ENCODE data around the gene MAOA.
"Not testable (repeated sequence)": the region's sequence is repeated elsewhere in the genome, so short reads cannot be mapped to it uniquely, and the experiment has no call there.

Gene MAOA

DNA sequence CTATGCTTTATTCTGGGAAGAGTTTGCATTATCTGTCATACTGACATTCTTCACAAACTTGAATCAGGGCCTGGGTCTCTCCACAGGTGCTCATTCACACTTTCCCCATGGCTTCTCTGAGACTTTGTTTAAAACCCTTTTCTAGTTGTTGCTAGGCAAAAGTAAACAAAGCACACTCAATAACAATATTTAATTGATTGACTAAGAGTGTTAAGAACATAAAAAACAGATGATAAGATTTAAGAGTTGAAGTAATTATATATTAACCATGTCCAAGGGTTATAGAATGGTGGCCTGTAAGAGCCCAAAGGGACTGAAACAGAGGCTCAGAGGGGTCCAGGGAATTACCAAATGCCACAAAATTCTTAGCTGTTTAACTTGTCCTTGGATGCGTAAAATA is 7.1 kb downstream of the MAOA start:
- DNase-seq (ENCODE audit: low read depth), result no peak

DNA sequence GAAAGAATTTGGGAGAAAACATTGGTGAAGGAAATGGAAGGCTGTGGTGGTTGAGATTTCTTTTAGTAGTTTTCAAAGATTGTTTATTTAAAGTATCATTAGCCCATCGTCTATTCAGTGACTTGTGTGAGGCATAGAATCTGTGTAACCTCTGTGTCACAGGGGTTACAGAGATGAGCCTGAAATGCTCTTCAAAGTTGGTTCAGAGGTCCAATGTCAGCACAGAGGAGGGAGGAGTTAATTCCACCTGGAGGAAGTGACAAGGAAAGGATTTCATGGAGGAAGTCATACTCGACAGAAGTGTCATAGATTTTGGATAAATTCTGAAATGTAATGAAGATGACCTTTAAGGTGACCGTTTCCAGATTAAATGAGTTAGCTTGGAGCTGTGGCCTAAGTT is 8.2 kb downstream of the MAOA start:
- no peak for DNase-seq (ENCODE audit: low read depth)

DNA sequence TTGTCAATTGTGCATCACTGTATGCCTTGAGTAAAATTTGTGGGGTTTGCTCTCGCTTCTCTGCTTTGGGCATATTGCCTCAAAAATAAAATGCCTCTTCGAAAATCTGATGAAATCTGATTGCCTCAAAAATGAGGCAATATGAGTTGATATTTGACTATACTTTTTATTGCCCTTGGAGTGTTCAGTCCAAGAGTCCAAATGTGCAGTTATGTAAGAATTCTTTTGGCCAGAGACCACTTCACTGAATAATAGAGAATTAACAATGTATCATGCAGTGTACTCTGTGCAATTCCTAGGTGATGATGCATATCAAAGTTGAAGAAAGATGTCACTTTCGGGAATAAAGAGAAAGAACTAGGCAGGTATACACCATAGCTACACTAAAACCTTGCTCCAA is 8.6 kb downstream of the MAOA start:
- no peak for DNase-seq (ENCODE audit: low read depth)

DNA sequence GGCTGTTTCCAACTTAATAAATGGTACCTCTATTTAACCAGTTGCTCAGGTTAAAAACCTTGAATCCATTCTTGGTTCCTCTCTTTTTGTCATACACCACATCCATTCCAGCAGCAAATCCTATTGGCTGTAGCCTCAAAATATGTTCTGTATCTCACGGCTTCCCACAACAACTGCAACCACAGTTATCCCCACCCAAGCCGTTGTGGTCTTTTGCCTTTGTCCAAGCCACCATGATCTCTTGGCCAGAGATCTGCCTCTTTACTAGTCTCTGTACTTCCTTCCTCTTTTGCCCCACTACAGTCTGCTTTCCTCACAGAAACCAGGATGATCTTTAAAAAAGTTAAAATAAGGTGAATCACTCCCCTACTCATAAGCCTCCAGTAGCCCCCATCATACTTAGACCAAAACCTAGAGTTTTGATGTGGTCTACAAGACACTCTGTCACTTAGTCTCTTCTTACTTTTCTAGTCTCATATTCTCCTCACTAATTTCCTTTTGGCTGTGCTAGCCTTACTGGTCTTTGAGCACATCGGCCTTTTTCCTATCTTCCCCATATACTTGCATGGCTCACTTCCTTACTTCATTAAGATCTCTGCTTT is 10.3 kb downstream of the MAOA start:
- DNase-seq (ENCODE audit: low read depth), result no peak

DNA sequence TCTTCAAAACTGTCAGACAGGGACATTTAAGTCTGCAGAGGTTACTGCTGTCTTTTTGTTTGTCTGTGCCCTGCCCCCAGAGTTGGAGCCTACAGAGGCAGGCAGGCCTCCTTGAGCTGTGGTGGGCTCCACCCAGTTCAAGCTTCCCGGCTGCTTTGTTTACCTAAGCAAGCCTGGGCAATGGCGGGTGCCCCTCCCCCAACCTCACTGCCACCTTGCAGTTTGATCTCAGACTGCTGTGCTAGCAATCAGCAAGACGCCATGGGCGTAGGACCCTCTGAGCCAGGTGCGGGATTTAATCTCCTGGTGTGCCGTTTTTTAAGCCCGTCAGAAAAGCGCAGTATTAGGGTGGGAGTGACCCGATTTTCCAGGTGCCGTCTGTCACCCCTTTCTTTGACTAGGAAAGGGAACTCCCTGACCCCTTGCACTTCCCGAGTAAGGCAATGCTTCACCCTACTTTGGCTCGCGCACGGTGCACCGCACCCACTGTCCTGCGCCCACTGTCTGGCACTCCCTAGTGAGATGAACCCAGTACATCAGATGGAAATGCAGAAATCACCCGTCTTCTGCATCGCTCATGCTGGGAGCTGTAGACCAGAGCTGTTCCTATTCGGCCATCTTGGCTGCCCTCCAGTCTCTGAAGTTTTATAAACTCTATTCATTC is 20.0 kb downstream of the MAOA start:
- DNase-seq (ENCODE audit: low read depth), result not testable (repeated sequence)

DNA sequence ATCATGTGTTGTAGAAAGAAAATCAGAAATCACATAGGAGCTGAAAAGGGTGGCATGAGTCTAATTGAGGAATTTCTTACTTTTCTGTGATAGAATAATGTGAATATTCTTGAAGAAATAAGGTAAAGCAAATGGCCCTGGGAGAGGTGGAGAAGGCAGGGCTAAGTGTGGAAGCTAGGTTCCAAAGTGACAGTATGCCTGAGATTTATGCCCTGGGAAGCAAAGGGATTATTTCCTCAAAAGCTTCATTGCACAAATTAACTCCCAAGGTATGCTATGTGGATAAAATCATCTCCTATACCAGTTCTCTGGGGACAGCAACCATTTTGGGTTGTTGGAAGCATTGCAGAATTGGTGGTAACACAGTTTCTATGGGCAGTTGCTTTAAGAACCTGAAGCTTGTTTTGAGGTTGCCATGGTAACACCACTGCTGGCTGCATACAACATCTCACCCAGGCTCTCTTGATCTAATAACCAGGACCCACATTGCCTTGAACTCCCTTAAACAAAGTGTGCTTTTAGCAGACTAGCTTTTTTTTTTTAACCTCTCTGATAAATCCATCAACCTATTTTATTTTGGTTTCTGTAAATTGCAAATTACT is 21.0 kb downstream of the MAOA start:
- DNase-seq (ENCODE audit: low read depth), result no peak

DNA sequence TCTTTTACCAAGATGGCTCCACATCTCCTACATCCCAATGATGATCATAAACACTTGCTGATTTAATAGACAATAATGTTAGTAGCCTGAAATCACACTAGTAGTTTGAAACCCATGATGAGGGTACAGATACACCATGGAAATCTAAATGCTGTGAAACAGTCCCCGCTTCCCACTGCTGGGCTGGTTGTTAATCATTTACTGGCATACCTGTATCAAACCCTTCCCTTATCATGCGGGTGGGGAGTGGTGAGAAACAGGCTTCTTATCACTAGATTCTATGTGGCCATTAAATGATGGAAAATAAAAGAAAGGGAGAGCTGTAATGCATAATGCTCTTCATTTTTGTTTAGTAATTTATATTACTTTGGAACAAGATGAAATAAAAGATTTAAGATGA is 21.9 kb downstream of the MAOA start:
- no peak for DNase-seq (ENCODE audit: low read depth)

DNA sequence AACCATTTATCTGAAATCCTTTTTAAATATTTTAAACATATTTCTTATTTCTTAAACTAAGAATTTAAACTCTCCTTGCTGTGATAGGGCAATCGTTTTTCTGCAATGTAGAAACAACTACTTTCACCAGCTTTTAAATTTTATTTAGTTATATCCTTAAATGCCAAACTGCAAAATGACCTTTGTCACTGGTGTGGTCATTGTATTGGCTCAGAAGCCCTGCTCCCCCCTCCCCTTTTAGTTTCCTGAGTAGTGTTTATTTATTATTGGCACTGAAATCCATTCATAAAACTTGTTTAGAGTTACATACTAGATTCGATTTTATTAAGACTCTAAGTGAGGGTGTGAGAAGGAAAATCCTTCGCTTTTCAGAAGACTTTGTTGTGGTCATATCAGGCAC is 23.0 kb downstream of the MAOA start:
- DNase-seq (ENCODE audit: low read depth), result no peak

DNA sequence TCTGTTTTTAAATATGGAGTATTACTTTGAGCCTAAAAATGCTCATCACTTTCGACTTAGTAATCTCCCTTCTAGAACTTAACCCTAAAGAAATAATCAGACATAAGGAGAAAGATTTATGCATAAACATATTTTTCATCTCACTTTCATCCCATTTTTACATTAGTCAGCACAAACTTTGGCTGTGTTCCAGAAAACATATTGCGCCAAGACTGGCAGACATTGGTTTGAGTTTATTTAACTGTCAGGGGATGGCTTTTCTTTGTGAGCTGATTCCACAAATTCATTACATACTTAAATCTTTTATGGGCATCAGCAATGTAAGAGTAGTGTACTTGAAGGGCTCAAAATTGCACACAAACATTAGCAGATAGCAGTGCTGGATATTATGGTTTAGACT is 23.7 kb downstream of the MAOA start:
- no peak for DNase-seq (ENCODE audit: low read depth)

DNA sequence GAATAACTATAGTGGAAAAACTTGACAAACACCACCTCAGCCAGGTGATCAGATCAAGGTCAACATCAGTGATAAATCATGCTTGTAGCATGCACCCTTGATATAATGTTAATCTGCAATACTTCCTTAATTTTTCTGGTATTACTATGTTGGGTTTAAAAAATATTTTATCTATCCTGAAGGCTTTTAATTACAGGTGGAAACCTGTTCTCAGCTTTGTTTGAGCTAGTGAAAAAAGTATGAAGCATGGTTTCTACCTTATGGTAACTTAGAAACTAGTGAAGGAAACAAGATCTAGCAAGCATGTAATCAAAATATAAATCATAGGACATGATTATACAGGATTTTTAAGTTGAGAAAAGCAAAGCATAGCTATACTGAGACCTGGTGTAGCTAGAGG is 26.6 kb downstream of the MAOA start:
- DNase-seq (ENCODE audit: low read depth), result no peak

DNA sequence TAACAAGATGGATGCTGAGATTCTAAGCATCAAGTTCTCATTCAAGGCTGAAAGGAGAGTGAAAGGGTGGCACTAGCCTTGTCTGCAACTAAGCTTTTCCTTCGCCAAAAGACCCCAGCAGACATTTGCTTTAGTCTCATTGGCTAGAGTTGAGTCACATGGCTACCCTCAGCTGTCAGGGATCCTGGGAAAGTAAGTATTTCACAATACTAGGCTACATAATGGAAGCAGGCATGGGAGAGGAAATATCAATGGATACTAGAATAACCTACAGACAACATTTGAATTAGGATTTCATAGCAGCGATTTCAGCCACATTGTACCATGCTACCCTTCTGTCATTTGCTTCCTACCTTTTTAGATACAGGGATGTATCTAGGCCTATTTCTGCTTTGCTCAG is 29.1 kb downstream of the MAOA start:
- no peak for DNase-seq (ENCODE audit: low read depth)

DNA sequence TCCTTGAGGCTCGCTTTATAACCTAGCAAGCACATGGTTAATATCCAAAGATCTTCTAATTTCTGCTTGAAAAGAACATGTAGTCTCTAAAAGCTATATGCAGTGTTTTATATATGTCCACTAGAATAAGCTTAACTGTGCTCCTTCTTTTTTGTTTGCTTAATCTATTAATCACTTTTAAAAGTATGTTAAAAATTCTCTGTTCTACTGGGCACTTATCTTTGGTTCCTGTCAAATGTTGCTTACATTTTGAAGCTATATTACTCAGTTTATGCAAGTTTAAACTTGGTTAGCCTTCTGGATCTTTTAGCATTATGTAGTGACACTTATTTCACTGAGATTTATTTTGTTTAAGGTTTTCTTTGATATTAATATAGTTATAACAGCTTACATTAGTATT is 32.5 kb downstream of the MAOA start:
- no peak for DNase-seq (ENCODE audit: low read depth)

DNA sequence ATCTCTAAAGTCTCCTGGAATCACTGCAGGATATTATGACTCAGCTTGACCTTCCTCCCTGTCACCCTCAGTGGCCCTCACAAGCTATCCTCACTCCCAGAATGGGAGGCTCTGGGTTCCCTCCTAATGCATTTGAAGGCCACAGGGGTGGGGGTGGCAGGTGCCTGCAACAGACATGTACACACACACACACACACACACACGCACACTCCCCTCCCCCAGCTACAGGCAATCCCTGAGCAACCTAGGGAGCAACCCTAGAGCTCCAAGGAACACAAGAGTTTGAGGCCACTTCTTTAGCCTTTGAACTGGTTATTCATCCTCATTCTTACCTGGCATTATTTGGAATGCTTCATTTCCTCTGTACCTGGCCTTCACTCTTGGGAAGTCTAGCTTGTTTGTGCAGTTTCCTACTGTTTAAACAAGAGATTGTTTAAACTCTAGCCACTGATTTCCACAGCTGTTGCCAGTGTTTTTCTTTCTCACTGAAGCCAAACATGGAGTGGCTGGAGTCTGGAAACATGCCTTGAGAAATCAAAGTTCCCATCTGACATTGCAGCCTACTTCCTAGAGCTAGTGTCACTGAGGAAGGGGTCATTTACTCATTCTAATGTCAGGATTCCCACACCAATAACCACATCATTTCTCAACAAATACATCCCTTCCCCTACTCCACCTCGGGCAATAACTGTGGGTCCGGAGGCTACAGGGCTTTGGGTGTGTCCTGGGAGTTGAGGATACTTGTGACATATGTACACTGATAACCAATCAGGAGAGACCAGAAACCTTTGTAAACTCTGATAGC is 37.7 kb downstream of the MAOA start:
- no peak for DNase-seq (ENCODE audit: low read depth)

DNA sequence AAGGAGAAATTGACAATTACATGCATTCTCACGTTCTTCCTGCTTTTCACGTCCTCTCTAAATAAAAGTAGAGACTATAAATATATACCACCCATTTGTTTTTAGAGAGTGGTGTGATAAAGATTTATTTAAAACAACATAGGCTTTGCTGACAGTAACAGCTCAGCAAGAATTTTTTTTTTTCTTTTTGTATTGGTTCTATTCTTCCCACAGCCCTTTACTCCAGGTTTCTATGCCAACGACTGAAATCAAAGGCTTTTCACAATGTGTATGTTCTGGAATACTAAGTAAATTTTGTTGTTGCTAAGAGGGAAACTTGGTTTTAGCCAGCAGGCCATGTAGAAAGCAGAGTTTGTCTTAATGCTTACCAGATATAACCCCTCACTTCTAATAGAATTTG is 43.4 kb downstream of the MAOA start:
- no peak for DNase-seq (ENCODE audit: low read depth)

DNA sequence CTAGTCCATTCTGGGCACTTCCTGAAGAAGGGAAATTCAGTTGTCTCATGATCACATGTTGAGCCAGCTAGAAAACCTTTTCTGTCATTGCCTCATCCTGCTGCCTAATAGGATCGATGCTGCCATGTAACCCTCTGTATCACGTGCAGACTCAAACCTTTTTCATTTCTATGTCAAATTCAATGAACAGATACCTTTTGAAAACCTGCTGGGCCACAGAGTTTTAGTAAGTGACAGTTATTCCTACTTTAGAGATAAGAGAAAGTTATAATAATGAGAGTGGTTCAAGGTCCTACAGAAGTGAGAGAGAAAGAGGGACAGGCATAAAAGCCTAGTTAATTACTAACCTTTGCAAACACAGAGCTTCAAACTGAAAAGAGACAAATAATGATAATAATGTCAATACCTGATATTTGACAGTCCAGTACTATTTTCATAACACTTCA is 46.0 kb downstream of the MAOA start:
- DNase-seq (ENCODE audit: low read depth), result no peak

DNA sequence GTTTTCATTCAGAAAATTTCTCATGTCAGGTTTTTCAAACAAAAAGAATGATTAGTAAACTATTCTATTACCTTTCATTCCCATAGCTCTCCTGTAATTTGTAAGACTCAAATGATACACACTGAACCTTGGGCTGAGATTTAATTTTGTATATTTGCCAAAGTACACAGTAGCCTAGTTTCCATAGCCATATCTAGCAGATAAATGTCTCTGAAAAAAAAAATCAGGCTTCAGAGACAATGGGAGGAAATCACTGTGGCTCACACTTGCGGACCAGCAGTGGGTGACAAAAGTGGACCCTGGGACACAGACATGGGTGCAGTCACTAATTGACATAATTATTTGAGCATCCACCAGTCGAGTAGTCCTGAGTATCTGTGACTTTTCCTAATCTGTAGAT is 46.6 kb downstream of the MAOA start:
- DNase-seq (ENCODE audit: low read depth), result no peak

DNA sequence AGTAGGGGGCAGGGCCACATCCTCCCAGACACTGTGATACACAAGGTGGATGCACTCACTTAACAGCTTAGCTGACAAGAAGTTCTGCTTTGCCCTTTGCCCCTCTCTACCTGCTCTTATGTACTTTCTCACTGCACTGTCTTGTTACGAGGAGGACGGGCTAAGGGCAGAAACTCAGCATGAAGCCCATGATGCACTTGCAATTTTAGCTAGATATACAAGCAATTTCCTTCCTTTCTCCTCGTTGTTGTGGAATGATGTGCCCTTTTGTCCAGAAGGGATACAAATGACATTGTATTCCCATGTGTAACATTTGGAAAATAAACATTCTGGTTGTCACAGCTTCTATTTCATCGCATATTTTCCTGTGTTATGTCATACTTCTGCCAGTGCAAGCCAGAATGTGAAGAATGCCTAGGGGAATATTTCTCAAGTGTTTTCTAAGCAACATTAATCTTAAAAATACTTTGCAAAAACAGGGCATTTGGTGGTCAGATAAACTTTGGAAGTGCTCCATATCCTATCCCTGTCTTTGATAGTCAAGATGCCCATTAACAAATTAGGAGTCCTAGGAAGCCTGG is 47.2 kb downstream of the MAOA start:
- no peak for DNase-seq (ENCODE audit: low read depth)

DNA sequence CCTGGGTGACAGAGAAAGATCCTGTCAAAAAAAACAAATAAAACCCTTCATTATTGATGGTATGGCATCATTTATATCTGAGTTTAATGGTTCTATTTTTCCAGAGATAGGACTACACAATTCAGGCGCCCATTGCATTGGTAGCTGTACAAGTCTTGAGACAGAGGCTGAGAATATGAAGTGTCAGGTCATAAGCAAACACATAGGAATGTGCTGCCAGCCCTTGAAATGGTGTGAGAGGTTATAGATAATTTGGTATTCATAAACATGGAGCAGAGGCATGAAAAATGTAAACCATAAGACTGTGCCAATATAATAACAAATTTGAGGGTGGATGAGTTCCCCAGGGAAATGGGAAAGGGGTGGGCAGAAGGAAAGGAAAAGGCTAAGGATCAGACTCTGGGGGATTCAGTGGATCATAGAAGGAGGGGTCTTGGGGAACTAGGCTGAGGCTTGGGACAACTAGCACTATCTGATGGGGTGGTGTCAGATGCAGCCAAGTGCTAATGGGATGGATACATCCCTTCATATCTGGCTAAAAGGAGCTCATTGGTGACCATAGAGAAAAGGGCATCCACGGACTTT is 50.8 kb downstream of the MAOA start:
- no peak for DNase-seq (ENCODE audit: low read depth)

DNA sequence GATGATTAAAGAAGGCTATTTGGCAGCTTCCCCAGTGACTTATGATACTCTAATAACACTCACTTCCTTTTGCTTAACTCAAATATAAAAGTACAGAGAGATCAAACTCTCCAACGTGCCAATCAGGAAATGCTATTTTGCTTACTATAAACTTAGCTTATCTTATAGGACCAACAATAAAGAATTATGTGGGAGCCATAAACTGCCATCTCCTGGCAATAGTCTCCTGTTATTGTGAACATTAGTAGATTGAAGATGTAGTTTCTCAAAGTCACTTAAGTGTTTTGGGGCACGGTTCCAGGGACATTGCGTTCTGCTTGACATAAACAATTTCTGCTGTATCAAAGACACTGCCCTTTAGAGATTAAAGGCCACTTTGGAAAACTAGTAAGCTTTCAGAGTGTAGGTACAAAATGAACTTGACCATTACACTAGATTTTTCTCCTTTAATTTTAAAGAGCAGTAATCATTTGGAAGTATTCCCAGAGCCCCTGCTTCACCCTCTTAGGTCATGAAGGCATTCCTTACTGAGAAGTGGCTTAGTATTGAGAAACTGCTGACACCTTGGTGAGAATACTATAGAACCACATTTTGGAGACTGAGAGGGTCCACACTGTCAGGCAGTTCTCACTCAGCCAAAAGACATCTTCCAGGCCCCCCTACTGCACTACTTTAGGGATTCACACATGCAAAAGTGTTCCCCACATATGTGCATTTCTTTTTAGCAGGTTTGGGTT is 51.9 kb downstream of the MAOA start:
- DNase-seq (ENCODE audit: low read depth), result no peak

DNA sequence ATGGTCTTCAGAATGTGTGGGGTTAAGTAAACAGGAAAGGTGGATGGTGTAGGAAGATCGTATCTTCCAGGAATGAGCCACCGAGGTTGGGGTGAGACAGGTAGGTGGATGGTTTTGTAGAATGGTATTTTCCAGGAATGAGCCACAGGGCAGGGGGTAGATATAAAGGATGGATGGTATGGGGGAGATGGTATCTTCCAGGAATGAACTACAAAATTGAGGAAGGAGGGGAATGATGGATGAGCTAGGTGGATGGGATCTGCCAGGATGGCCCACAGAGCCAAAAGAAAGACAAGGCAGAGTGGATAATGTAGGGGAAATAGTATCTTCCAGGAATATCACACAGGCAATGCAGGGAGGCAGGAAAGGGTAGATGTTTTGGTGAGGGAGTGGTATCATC is 60.0 kb downstream of the MAOA start:
- no peak for DNase-seq (ENCODE audit: low read depth)

DNA sequence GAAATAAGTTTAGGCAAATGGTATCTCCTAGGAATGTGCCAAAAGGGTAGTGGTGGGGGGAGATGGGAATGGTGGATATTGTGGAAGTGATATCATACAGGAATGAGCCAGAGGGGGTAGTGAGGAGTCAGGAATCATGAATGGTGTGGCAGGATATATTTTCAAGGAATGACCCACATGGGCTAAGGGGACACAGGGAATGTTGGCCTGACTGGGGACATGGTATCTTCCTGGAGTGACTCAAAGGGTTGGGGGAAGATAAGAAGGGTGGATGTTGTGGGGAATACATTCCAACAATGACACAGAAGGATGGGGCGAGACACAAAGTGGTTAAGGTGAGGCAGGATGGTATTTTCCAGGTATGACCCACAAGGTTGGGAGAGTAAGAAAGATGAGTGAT is 60.6 kb downstream of the MAOA start:
- DNase-seq (ENCODE audit: low read depth), result no peak

DNA sequence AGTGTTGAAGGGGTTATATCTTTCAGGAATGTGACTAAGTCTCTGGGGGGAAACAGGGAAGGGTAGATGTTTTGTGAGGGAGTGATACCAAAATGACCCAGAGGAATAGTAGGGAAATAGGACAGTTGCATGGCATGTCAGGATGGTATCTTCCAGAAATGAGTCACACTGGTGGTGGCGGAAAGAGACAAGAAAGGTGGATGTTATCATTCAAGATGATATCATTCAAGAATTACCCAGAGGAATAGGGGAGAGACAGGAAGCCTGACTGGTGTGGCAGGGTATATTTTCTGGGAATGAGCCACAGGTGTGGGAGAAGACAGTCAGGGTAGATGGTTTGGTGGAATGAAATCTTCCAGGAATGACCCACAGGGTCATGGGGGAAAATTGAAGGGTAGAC is 61.1 kb downstream of the MAOA start:
- no peak for DNase-seq (ENCODE audit: low read depth)

Measured in activated T-cell treated with anti-CD3 and anti-CD28 coated beads for 48 hours (primary cell).